ENCODE results near the gene TNFSF12. TPM values are rescaled to one million over a fixed set of nuclear protein-coding genes. Genes with fewer than 3 reads are reported as not detected.
A peak's percentile ranks its signal among the peaks of the same experiment; 100 is the strongest.

Gene TNFSF12
- total RNA-seq, 1 experiment from 2014 or later: 5.6 TPM

DNA sequence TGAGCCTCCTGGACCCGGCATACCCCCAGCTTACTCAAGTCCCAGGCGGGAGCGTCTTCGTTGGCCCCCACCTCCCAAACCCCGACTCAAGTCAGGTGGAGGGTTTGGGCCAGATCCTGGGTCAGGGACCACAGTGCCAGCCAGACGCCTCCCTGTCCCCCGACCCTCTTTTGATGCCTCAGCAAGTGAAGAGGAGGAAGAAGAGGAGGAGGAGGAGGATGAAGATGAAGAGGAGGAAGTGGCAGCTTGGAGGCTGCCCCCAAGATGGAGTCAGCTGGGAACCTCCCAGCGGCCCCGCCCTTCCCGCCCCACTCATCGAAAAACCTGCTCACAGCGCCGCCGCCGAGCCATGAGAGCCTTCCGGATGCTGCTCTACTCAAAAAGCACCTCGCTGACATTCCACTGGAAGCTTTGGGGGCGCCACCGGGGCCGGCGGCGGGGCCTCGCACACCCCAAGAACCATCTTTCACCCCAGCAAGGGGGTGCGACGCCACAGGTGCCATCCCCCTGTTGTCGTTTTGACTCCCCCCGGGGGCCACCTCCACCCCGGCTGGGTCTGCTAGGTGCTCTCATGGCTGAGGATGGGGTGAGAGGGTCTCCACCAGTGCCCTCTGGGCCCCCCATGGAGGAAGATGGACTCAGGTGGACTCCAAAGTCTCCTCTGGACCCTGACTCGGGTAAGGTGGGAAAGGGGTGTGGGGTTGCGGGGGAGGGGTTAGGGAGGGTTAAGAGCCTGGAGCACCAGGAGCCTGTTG lies 14.4 kb downstream of the TNFSF12 start:
- DNase-seq (ENCODE audit: low read depth): no peak

DNA sequence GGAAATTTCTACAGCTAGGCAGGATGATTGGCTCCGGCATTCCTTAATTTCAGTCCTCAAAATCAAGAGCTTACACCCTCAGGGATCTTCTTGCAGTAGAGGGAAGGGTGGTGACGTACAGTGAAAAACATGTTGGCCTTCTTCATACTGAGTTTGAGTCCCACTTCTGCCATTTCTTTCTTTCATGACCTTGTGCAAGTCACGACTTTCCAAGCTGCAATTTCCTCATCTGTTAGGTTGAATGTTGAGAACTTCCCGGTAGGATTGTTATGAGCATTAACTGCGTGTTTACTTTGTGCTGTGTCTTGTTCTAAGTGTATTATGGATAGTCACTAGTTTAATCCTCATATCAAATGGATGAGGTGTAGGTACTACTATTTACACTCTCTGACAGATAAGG lies 20.7 kb downstream of the TNFSF12 start:
- no peak for DNase-seq (ENCODE audit: low read depth)

DNA sequence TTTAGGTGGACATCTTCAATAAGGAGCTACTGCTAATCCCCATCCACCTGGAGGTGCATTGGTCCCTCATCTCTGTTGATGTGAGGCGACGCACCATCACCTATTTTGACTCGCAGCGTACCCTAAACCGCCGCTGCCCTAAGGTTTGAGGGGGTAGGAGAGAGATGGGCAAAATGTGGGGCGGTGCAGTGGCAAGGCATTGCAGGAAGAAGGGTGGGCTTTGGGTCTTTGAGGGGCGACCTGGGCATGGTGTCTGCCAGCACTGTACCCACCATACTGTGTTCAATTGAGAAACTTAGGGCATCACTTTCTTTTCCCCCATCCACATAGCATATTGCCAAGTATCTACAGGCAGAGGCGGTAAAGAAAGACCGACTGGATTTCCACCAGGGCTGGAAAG lies 21.5 kb downstream of the TNFSF12 start:
- DNase-seq (ENCODE audit: low read depth): no peak

DNA sequence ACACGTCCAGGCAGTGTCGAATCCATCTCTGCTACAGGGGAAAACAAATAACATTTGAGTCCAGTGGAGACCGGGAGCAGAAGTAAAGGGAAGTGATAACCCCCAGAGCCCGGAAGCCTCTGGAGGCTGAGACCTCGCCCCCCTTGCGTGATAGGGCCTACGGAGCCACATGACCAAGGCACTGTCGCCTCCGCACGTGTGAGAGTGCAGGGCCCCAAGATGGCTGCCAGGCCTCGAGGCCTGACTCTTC lies 23.4 kb downstream of the TNFSF12 start:
- DNase-seq (ENCODE audit: low read depth): no peak

DNA sequence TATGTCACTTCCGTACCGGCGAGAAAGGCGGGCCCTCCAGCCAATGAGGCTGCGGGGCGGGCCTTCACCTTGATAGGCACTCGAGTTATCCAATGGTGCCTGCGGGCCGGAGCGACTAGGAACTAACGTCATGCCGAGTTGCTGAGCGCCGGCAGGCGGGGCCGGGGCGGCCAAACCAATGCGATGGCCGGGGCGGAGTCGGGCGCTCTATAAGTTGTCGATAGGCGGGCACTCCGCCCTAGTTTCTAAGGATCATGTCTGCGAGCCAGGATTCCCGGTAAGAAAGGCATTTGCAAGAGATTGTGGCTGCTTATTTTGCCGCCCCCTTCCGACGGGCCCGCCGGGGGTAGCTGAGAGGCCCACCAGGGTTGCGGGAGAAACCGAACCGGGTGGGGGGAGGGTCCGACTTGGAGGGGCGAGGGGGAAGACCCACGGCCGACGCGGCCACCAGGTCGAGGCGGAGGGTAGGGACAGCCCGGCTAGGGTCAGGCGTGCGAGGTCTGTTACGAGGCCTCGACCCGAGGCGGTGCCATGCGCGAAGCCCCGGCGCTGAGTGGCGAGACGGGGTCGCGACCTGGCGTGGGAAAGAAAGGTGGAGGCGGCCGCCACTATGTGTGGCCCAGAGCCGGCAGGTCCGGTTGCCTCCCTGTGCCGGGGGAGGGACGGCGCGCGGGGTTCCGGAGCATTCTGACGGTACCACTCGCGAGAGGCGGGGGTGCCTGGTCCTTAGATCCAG lies 23.9 kb downstream of the TNFSF12 start:
- DNase-seq (ENCODE audit: low read depth): peak; percentile 99

DNA sequence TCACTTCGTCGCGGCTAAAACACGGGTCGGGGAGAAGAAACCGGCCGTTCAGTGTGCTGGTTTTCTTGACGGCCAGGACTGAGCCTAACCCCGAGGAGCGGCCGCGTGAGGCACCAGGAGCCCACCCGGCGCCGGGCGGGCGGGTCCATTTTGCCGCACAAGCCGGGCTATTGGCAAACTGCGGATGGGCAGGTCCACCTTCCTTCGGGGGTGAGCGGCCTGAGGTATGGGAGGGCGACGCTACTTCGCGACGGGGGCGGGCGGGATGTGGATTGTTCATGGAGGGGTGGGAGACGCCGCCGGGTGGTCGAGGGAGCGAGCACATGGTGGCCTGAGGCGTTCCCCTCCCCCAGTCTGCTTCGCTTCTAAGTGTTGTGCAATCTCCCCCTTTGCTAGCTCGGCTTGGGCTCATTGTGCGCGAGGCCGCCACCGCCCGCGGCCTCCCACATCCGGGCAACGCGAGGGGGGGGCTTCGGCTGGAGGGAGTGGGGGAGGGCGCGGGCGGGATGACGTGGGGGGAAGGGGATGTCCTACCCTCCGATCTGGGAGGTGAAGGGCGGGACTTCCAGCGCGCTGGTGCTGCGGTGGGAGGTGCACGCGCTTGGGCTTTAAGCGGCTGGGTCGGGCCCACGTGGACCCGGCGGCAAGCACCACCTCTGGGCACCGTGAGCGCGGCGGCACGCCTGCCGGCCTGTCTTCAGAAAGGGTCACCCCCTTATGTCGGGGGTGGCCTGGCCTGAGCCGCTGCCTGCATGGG lies 24.6 kb downstream of the TNFSF12 start:
- peak; percentile 82 for DNase-seq (ENCODE audit: low read depth)

DNA sequence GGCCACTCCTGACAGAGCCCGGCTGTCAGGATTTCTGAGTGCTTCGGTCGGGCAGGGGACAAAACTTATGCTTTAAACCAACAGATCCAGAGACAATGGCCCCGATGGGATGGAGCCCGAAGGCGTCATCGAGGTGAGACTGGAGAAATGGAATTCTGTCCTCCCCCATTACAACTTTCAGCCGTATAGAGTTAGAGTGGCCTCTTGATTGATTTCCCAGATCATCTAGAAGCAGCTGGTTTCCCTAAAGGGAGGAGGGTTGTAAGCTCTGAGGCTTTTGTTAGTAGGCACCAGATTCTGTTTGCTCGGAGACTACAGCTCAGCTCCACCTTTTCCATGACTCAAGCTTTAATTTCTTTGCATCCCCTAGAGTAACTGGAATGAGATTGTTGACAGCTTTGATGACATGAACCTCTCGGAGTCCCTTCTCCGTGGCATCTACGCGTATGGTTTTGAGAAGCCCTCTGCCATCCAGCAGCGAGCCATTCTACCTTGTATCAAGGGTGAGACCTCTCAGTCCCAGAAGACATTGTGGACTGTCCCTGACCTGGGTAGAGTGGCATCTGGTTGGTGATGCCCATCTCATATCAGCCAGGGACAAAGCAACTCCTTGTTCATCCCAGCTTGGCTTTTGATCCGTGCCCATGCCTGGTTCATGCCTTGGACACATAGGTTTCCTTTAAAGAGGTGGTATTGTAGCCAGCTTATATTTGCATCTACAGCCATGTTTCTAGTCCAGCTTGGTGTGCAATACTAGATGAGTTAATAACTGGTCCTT lies 25.5 kb downstream of the TNFSF12 start:
- DNase-seq (ENCODE audit: low read depth): no peak

DNA sequence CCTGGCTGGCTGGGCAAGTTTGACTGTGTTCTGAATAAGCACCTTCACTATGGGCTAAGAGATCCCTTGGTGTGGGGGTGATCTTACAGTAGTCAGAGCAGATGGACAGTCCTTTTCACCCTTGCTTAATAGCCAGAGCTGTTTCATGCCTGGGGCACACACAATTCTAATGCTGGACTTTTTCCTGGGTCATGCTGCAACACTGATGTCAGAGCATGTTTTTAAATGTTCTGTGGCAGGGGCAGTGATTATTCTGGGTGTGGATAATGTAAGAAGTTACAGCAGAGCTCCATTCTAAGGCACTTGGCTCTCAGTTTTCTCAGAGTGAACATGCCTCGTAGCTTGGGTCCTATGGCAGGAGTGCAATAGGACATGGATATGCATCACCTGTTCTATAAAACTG lies 26.6 kb downstream of the TNFSF12 start:
- DNase-seq (ENCODE audit: low read depth): no peak

DNA sequence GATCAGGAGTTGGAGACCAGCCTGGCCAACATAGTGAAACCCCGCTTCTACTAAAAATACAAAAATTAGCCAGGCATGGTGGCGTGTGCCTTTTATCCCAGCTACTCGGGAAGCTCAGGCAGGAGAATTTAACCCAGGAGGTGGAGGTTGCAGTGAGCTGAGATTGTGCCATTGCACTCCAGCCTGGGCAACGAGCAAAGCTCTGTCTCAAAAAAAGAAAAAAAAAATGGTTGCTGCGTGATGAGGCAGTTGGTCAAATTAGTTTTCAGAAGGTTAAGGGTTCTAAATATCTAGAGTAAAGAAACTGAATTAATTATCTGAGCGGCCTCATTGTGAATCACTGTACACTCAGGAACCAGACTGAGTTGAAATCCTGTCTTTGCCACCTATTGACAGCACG lies 27.1 kb downstream of the TNFSF12 start:
- DNase-seq (ENCODE audit: low read depth): no peak

DNA sequence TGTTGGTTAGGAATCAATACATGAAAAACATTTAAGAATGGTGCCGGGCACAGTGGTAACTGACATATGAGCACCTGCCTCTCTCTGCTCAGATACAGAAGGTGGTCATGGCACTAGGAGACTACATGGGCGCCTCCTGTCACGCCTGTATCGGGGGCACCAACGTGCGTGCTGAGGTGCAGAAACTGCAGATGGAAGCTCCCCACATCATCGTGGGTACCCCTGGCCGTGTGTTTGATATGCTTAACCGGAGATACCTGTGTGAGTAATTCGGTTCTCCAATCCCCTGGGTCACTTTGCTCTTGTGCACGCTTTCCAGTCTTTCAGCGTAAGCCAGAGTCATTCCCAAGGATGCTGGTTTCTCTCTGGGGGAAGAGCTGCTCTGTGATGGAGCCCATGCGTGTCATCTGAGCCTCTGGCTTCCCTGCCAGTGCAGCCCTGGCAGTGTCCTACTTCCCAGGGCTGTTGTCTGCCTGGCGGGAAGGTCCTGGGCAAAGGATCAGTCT lies 27.6 kb downstream of the TNFSF12 start:
- DNase-seq (ENCODE audit: low read depth): no peak

DNA sequence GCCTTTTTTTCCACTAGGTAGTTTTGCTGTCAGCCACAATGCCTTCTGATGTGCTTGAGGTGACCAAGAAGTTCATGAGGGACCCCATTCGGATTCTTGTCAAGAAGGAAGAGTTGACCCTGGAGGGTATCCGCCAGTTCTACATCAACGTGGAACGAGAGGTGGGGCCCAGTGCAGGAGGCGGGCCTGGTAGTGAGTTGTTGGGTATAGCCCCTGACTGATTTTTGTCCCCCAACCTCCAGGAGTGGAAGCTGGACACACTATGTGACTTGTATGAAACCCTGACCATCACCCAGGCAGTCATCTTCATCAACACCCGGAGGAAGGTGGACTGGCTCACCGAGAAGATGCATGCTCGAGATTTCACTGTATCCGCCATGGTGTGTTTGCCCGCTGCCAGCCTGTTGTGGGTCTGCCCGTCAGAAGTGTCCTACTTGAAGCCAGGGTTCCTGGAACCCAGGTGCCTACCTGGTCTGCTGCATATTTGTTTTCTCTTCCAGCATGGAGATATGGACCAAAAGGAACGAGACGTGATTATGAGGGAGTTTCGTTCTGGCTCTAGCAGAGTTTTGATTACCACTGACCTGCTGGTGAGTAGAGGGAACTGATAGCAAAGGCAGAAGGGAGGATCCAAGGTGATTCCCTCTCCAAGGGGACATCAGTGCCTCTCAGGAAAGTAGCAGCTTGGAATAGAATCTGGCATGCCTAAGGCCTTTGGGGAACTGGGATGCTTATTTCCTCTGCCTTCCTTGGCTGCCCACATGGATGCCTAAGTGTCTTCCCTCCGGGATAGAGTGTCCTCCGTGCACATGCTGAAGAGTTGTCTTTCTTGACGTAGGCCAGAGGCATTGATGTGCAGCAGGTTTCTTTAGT lies 28.7 kb downstream of the TNFSF12 start:
- no peak for DNase-seq (ENCODE audit: low read depth)

DNA sequence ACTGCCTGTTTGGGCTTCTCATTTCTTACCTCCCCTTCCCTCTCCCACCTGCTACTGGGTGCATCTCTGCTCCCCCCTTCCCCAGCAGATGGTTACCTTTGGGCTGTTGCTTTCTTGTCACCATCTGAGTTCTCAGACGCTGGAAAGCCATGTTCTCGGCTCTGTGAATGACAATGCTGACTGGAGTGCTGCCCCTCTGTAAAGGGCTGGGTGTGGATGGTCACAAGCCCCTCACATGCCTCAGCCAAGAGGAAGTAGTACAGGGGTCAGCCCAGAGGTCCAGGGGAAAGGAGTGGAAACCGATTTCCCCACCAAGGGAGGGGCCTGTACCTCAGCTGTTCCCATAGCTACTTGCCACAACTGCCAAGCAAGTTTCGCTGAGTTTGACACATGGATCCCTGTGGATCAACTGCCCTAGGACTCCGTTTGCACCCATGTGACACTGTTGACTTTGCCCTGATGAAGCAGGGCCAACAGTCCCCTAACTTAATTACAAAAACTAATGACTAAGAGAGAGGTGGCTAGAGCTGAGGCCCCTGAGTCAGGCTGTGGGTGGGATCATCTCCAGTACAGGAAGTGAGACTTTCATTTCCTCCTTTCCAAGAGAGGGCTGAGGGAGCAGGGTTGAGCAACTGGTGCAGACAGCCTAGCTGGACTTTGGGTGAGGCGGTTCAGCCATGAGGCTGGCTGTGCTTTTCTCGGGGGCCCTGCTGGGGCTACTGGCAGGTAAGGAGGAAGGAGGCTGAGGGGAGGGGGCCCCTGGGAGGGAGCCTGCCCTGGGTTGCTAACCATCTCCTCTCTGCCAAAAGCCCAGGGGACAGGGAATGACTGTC lies 30.4 kb downstream of the TNFSF12 start, which contains the start of gene CD68:
Gene CD68, plus strand, starts transcription at position 638 of the 833 bp plus-strand sequence. Its CDS starts 40 bp downstream, at position 678.
- DNase-seq (ENCODE audit: low read depth): peak; percentile 99

DNA sequence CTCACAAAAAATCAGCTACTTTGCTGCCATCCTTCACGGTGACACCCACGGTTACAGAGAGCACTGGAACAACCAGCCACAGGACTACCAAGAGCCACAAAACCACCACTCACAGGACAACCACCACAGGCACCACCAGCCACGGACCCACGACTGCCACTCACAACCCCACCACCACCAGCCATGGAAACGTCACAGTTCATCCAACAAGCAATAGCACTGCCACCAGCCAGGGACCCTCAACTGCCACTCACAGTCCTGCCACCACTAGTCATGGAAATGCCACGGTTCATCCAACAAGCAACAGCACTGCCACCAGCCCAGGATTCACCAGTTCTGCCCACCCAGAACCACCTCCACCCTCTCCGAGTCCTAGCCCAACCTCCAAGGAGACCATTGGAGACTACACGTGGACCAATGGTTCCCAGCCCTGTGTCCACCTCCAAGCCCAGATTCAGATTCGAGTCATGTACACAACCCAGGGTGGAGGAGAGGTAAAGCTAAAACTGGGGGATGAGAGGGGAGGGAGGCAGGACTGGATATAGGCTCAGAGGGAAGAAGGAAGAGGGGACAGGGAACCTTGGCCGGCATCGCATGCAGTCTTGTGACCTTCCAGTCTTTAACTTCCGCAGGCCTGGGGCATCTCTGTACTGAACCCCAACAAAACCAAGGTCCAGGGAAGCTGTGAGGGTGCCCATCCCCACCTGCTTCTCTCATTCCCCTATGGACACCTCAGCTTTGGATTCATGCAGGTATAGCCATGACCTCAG lies 31.2 kb downstream of the TNFSF12 start:
- no peak for DNase-seq (ENCODE audit: low read depth)

DNA sequence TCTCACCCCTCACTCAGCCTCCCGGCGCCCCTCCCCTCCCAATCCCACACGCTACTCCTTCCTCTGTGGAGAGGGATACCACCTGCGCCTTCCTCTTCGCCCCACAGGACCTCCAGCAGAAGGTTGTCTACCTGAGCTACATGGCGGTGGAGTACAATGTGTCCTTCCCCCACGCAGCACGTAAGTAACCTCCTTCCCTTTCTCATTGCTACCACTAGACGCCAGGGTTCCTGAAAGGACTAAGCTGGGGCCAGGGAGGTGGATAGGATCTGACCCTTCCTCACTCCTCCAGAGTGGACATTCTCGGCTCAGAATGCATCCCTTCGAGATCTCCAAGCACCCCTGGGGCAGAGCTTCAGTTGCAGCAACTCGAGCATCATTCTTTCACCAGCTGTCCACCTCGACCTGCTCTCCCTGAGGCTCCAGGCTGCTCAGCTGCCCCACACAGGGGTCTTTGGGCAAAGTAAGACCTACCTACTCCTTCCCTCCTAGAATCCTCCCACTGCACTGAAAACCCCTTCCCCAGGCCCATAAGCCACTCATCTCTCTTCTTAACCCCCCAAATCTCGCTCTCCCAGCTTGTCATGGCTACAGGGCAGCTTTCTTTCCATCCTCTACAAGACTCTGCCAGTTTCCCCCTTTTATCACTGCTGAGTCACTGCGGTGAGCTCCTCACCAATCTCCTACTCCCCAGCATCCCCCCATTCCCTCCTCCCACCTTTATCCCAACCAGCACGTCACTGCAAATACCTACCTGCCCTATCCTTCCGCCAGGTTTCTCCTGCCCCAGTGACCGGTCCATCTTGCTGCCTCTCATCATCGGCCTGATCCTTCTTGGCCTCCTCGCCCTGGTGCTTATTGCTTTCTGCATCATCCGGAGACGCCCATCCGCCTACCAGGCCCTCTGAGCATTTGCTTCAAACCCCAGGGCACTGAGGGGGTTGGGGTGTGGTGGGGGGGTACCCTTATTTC lies 32.0 kb downstream of the TNFSF12 start:
- DNase-seq (ENCODE audit: low read depth): no peak

DNA sequence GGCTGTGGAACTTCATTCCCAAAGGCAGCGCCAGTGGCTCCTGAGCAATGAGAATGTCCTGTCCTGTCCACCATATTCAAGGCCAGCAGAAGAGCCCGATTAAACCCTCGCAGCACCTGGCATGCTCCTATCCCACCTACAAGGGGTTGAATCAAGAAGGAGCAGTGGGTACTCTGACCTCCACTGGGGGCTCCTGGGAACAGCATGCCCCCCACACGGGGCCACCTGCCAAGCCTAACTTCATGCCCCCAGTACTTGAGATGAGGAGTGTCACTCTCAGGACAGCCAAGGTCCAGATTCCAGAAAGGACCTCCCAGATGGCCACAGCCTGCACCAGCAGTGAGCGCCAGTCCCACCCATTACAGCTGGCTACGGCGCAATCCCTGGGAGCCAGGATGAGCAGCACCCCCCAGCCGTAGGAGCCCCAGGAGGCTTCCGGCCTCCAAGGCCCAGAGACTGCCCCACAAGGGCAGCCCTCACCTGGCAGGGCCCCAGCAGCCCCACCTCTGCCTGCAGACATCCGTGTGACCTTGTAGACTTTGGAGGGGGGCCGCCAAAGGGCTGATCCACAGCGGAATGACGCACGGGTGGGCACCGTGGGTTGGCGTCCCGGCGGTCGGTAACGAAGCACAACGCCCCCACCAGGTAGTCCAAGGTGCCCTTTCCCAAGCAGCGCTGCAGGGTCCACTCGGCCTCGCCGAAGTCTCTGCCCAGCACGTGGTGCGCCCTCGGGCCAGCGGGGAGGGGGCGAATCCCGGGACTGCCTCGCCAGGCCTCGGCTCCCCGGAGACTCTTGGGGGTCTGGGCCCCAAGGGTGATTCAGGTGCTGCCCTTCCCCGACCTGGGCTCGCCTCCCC lies 33.8 kb downstream of the TNFSF12 start:
- DNase-seq (ENCODE audit: low read depth): no peak
